SK-N-SH (cell line): Measurements from ENCODE around the gene PFKL. TPM values are rescaled to one million over a fixed set of nuclear protein-coding genes. Genes with fewer than 3 reads are reported as not detected.

Experiments
- CTCF ChIA-PET: fragments of 300-600, 350-600 bp; formaldehyde crosslinking; extraction: SDS; loops from one replicate; lab custom pipeline; 2021; lab: Yijun Ruan, JAX
- POLR2A ChIA-PET: fragments of 350-600 bp; sonication (Branson Sonifier 250); formaldehyde crosslinking; extraction: SDS; loops from one replicate; lab custom pipeline; 2020; ENCODE audit warnings: antibody characterized with exemption, inconsistent platforms; lab: Yijun Ruan, JAX
- DNase-seq: peaks from one replicate; pipeline ENCODE4 v3.0.0; 2012
- H2AFZ ChIP-seq: fragments of 200-600 bp; sonication (generic); 2 replicates; pipeline ENCODE4 v1.8.1; 2016; ENCODE audit warnings: antibody characterized with exemption, mild to moderate bottlenecking, low read depth
- H3F3A ChIP-seq: fragments of 200-600 bp; sonication (generic); replicated peaks from 2 replicates; pipeline ENCODE3; 2016; ENCODE audit warnings: antibody characterized with exemption, mild to moderate bottlenecking; ENCODE audit not compliant: insufficient read depth
- H3K27ac ChIP-seq, 2 experiments: fragments of 200-500 bp in 1 of 2; fragments of 200-600 bp in 1 of 2; sonication (Bioruptor generic) in 1 of 2; sonication (generic), shearing (Covaris generic) in 1 of 2; 2 replicates each; pipeline versions ENCODE4 v1.5.1 to v1.6.1; 2014 to 2016; ENCODE audit warnings: low read depth in 2 of 2, inconsistent platforms in 1 of 2, low read length in 1 of 2, mild to moderate bottlenecking in 1 of 2, mixed read lengths in 1 of 2
- H3K27me3 ChIP-seq: fragments of 200-600 bp; sonication (generic), shearing (Covaris generic); 2 replicates; pipeline ENCODE4 v1.6.1; 2016; ENCODE audit warnings: mixed run types; ENCODE audit not compliant: insufficient read depth
- H3K36me3 ChIP-seq, 2 experiments: fragments of 200-500 bp in 1 of 2; fragments of 200-600 bp in 1 of 2; sonication (Bioruptor generic) in 1 of 2; sonication (generic) in 1 of 2; replicated peaks in 1 of 2; 2 replicates each; pipeline versions ENCODE3 to v1.5.1; 2014 to 2016; ENCODE audit warnings: low read length in 1 of 2, mild to moderate bottlenecking in 1 of 2; ENCODE audit not compliant: insufficient read depth in 2 of 2, control insufficient read depth in 1 of 2
- H3K4me1 ChIP-seq, 2 experiments: fragments of 200-500 bp in 1 of 2; fragments of 200-600 bp in 1 of 2; sonication (Bioruptor generic) in 1 of 2; sonication (generic), shearing (Covaris generic) in 1 of 2; 2 replicates each; pipeline versions ENCODE4 v1.5.1 to v1.6.1; 2014 to 2016; ENCODE audit warnings: low read depth in 1 of 2, low read length in 1 of 2, mixed run types in 1 of 2; ENCODE audit not compliant: insufficient read depth in 2 of 2, control insufficient read depth in 1 of 2
- H3K4me2 ChIP-seq: fragments of 200-600 bp; sonication (generic), shearing (Covaris generic); 2 replicates; pipeline ENCODE4 v1.6.1; 2017; ENCODE audit warnings: mixed run types
- H3K4me3 ChIP-seq, 2 experiments: fragments of 200-500 bp in 1 of 2; fragments of 200-600 bp in 1 of 2; sonication (Bioruptor generic) in 1 of 2; sonication (generic), shearing (Covaris generic) in 1 of 2; 2 replicates each; pipeline versions ENCODE4 v1.5.1 to v1.8.1; 2014 to 2016; ENCODE audit warnings: low read depth in 2 of 2, inconsistent platforms in 1 of 2, low read length in 1 of 2, mild to moderate bottlenecking in 1 of 2, mixed read lengths in 1 of 2, moderate library complexity in 1 of 2
- H3K79me2 ChIP-seq: fragments of 200-600 bp; sonication (generic); 2 replicates; pipeline ENCODE4 v1.8.1; 2017; ENCODE audit warnings: mild to moderate bottlenecking; ENCODE audit not compliant: insufficient read depth
- H3K9ac ChIP-seq: fragments of 200-600 bp; sonication (generic); 2 replicates; pipeline ENCODE4 v1.6.1; 2017; ENCODE audit warnings: mixed run types
- H3K9me2 ChIP-seq: fragments of 200-600 bp; sonication (generic); 2 replicates; pipeline ENCODE4 v1.6.1; 2017; ENCODE audit warnings: mixed run types
- H3K9me3 ChIP-seq: fragments of 200-600 bp; sonication (generic); 2 replicates; pipeline ENCODE4 v1.6.1; 2017; ENCODE audit warnings: mixed run types, mild to moderate bottlenecking, moderate library complexity
- H4K20me1 ChIP-seq: fragments of 200-600 bp; sonication (generic); 2 replicates; pipeline ENCODE4 v1.6.1; 2017; ENCODE audit warnings: mild to moderate bottlenecking, mixed run types; ENCODE audit not compliant: insufficient read depth
- CTCF ChIP-seq: fragments of 200-600 bp; sonication (generic); IDR thresholded peaks from 2 replicates; pipeline ENCODE4 v1.6.1; 2017; ENCODE audit warnings: antibody characterized with exemption, mild to moderate bottlenecking, moderate library complexity
- EP300 ChIP-seq, 2 experiments: IDR thresholded peaks; 2 replicates each; pipeline versions ENCODE4 v1.4.0 to v1.6.1; 2012; ENCODE audit warnings: borderline replicate concordance in 1 of 2, low read depth in 1 of 2, low read length in 1 of 2
- EZH2phosphoT487 ChIP-seq: fragments of 200-600 bp; sonication (generic); IDR thresholded peaks from 2 replicates; pipeline ENCODE4 v1.6.1; 2017; ENCODE audit warnings: low read depth, mixed run types, mild to moderate bottlenecking, antibody characterized with exemption, moderate library complexity, borderline replicate concordance
- FOXJ3 ChIP-seq: sonication (generic); formaldehyde crosslinking; IDR thresholded peaks from 2 replicates; pipeline ENCODE4 v1.5.1; 2020; ENCODE audit warnings: mild to moderate bottlenecking, missing genetic modification reagents
- FOXM1 ChIP-seq: IDR thresholded peaks from 2 replicates; pipeline ENCODE4 v1.4.0; 2012; ENCODE audit warnings: low read depth, mild to moderate bottlenecking
- GATA2 ChIP-seq: sonication (generic); formaldehyde crosslinking; IDR thresholded peaks from 2 replicates; pipeline ENCODE4 v1.5.0; 2020; ENCODE audit warnings: mild to moderate bottlenecking, missing genetic modification reagents
- MEF2A ChIP-seq: IDR thresholded peaks from 2 replicates; pipeline ENCODE4 v1.4.0; 2012; ENCODE audit warnings: low read depth, borderline replicate concordance
- MXI1 ChIP-seq: IDR thresholded peaks from 2 replicates; pipeline ENCODE4 v1.6.1; 2012; ENCODE audit warnings: mild to moderate bottlenecking, low read depth, low read length, improper control_type of control experiment
- NRF1 ChIP-seq: IDR thresholded peaks from 2 replicates; pipeline ENCODE4 v1.6.1; 2012; ENCODE audit warnings: low read depth, mild to moderate bottlenecking, low read length
- PBX3 ChIP-seq: IDR thresholded peaks from 2 replicates; pipeline ENCODE4; 2012
- RCOR1 ChIP-seq: fragments of 150-350 bp; IDR thresholded peaks from 2 replicates; pipeline ENCODE4 v1.6.1; 2017; ENCODE audit warnings: antibody characterized with exemption, low read length
- RXRA ChIP-seq: IDR thresholded peaks from 2 replicates; pipeline ENCODE4 v1.4.0; 2012; ENCODE audit warnings: low read depth, mild to moderate bottlenecking, borderline replicate concordance
- SIN3A ChIP-seq: IDR thresholded peaks from 2 replicates; pipeline ENCODE4 v1.6.1; 2012; ENCODE audit warnings: low read depth, mild to moderate bottlenecking, low read length, moderate library complexity, borderline replicate concordance
- TEAD4 ChIP-seq: IDR thresholded peaks from 2 replicates; pipeline ENCODE4 v1.4.0; 2012; ENCODE audit warnings: mild to moderate bottlenecking, borderline replicate concordance; ENCODE audit not compliant: insufficient read depth
- YY1 ChIP-seq: IDR thresholded peaks from 2 replicates; pipeline ENCODE4 v1.4.0; 2012; ENCODE audit warnings: low read depth, mild to moderate bottlenecking
- WGBS: methylation state at CpG from one replicate; pipeline ENCODE4 v1.1.6; 2017; ENCODE audit warnings: low lambda C conversion rate; 5-methylcytosine and 5-hydroxymethylcytosine counted together
- polyA plus RNA-seq, 3 experiments: library from polyadenylated mRNA; depleted of rRNA; stranded (reverse); fragments of >200 nt; gene quantifications; 2 replicates each; pipeline ENCODE4 v1.2.3, GENCODE V29; 2012
- TF ChIP-seq, protein P1 (sequence below): fragments of 150-350 bp; IDR thresholded peaks from 2 replicates; pipeline ENCODE4 v1.6.1; 2017; ENCODE audit warnings: antibody characterized with exemption, low read length, low read depth, borderline replicate concordance
- TF ChIP-seq, protein P2 (sequence below): IDR thresholded peaks from 2 replicates; pipeline ENCODE4 v1.6.1; 2012; ENCODE audit warnings: mild to moderate bottlenecking, low read depth, low read length, moderate library complexity

PFKL gene
- polyA plus RNA-seq, 1 of the 3 experiments (the other 2 are of a cell fraction): 118 TPM

- TF ChIP-seq CTCF (no peak), MXI1 (no peak), EP300 (IDR thresholded peaks at IDR 0.05; ENCODE audit: borderline replicate concordance in 1 of 2, low read depth in 1 of 2, low read length in 1 of 2) (no peak), SIN3A (no peak)
Measured at GRCh38 chr21:44255511-44255981, 44.3 kb upstream of the PFKL start (continued).

DNA sequence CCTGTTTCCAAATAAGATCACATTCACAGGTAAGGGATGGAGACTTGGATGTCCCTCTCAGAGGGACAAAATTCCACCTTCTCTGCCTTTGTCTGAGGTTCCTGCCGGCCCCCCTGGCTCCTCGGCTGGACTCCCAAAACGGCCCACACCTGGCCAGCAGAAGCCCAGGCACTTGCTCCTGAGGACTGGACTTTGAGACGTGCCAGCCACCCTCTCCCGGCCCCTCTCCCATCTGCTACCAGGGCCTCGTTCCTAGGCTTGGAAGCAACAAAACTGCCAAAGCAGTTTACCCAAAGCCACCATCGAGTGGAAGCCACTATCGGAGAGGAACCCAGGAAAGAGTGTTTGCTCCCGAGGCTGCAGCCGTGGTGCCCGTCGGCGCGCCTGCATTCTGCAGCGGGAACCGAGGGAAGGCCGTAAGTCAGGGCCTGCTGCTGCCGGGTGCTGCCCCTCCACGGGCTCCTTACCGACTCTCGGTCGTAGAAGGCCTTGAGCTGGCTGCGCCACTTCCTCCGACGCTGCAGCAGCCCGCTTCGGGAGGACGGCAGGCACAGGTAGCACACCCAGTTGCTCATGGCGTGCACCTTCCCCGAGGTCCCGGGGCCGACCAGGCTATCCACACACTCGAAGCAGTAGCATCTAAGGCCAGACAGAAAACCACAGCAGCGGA, 41.7 kb upstream of the PFKL start:
- ChIA-PET POLR2A (no interaction called here), CTCF (no interaction called here)
- 59% methylated on average over 10 of the region's 34 CpGs for WGBS

More for the DNA sequence above, 41.7 kb upstream of the PFKL start:
- Histone ChIP-seq H2AFZ (no peak overlapping the region), H3K36me3 (no peaks in the 10 kb centered on the region), H3K27ac (no peak overlapping the region), H3K9me2 (no peaks in the 10 kb centered on the region), H3K27me3 (no peaks in the 10 kb centered on the region), H3K4me2 (no peak overlapping the region), H3K79me2 (no peaks in the 10 kb centered on the region), H3K9me3 (no peaks in the 10 kb centered on the region), H3K4me1 (no peaks in the 10 kb centered on the region), H3F3A (no peaks in the 10 kb centered on the region), H4K20me1 (no peaks in the 10 kb centered on the region), H3K9ac (no peak overlapping the region), H3K4me3 (no peak overlapping the region)
- DNase-seq: no peak
- TF ChIP-seq FOXM1 (no peak), MEF2A (no peak), PBX3 (no peak), RXRA (no peak), RCOR1 (no peak), GATA2 (CRISPR knock-in tag) (no peak), NRF1 (no peak), FOXJ3 (CRISPR knock-in tag) (no peak), TEAD4 (no peak), YY1 (no peak), EZH2phosphoT487 (no peak), MXI1 (no peak)
- TF ChIP-seq, protein P1, sequence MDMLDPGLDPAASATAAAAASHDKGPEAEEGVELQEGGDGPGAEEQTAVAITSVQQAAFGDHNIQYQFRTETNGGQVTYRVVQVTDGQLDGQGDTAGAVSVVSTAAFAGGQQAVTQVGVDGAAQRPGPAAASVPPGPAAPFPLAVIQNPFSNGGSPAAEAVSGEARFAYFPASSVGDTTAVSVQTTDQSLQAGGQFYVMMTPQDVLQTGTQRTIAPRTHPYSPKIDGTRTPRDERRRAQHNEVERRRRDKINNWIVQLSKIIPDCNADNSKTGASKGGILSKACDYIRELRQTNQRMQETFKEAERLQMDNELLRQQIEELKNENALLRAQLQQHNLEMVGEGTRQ: no peak
- TF ChIP-seq, protein P2, sequence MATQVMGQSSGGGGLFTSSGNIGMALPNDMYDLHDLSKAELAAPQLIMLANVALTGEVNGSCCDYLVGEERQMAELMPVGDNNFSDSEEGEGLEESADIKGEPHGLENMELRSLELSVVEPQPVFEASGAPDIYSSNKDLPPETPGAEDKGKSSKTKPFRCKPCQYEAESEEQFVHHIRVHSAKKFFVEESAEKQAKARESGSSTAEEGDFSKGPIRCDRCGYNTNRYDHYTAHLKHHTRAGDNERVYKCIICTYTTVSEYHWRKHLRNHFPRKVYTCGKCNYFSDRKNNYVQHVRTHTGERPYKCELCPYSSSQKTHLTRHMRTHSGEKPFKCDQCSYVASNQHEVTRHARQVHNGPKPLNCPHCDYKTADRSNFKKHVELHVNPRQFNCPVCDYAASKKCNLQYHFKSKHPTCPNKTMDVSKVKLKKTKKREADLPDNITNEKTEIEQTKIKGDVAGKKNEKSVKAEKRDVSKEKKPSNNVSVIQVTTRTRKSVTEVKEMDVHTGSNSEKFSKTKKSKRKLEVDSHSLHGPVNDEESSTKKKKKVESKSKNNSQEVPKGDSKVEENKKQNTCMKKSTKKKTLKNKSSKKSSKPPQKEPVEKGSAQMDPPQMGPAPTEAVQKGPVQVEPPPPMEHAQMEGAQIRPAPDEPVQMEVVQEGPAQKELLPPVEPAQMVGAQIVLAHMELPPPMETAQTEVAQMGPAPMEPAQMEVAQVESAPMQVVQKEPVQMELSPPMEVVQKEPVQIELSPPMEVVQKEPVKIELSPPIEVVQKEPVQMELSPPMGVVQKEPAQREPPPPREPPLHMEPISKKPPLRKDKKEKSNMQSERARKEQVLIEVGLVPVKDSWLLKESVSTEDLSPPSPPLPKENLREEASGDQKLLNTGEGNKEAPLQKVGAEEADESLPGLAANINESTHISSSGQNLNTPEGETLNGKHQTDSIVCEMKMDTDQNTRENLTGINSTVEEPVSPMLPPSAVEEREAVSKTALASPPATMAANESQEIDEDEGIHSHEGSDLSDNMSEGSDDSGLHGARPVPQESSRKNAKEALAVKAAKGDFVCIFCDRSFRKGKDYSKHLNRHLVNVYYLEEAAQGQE: no peak
